T-helper 1 cell (primary cell): ENCODE data around the gene MCU.
"Not testable (repeated sequence)": the region's sequence is repeated elsewhere in the genome, so short reads cannot be mapped to it uniquely, and the experiment has no call there.

Experiments used
- DNase-seq, 5 donors: peaks; one replicate each; pipeline ENCODE4 v3.0.0-alpha.2; 2012 to 2020

Gene MCU

DNA sequence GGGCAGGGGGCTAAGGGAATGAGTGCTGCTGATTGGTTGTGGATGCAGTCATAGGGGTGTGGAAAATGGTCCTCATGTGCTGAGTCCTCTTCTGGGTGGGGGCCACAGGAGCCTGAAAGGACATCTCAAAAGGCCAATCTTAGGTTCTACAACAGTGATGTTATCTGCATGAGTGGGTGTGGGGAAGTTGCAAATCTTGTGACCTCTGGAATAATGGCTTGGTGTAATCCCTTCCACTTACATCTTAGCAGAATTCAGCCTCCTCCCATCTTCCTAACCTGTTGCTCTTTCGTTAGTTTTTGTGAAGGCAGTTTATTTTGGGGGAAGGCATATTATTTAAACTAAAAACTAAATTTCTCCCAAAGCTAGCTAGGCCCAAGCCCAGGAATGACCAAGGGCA lies 159.6 kb downstream of the MCU start:
- DNase-seq, result no peak

DNA sequence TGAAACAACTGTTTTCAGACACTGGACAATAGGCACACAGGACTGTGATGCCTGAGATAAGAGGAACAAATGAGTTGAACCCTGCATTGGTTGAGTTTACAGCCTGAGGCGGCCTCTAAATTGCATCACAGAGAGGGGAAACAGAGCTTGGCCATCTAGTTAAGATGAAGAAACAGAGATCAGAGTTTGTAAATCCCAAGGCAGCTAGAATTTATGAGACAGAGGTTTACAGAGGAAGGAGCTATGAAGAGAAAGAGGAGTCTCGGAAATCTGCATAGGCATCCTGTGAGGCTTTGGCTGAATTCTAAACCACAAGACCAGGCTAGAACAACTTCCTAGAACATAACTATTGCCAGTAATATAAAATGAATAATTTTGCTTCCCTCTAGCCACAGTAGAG lies 160.6 kb downstream of the MCU start:
- no peak for DNase-seq

DNA sequence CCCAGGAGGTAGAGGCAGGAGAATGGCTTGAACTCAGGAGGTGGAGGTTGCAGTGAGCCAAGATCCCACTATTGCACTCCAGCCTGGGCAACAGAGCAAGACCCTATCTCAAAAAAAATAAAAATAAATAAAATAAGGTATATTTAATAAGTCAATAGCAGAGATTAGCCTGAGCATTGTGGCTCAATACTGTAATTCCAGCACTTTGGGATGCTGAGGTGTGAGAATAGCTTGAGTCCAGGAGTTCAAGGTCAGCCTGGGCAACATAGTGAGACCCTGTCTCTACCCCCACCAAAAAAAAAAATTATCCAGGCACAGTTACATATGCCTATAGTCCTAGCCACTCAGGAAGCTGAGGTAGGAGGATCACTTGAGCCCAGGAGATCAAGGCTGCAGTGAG lies 163.2 kb downstream of the MCU start:
- DNase-seq, result no peak

DNA sequence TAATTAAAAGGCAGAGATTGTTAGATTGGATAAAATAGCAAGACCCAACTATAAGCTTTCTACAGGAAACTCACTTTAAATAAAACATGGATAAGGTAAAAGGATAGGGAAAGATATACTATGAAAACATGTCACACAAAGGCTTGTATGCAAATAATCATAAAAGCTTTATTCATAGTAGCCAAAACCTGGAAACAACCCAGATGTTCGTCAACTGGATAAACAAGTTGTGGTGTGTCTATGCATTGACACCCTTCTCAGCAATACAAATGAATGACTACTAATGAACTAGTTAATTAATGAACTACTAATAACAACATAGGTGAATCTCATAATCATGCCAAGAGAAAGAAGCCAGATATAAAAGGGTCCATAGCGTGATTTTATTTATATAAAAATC lies 163.8 kb downstream of the MCU start:
- no peak for DNase-seq

DNA sequence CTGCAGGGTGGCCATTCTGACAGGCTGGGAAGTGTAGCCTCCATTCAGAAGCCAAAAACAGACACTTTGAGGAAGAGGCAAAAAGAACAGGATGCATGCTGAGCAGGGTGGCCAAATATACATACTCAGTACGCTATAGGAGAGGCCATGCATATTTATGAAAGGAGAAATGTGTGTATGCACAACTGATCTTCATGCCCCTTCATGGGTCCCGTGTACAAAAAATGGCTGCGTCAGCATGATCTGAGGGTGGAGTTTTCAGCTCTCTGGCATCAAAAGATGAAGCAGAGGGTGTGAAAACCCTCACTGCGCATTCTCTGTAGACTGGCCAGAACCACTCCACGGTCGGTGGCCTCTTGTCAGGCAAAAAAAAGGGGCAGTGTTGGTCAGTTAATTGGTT lies 166.1 kb downstream of the MCU start:
- DNase-seq, result no peak

DNA sequence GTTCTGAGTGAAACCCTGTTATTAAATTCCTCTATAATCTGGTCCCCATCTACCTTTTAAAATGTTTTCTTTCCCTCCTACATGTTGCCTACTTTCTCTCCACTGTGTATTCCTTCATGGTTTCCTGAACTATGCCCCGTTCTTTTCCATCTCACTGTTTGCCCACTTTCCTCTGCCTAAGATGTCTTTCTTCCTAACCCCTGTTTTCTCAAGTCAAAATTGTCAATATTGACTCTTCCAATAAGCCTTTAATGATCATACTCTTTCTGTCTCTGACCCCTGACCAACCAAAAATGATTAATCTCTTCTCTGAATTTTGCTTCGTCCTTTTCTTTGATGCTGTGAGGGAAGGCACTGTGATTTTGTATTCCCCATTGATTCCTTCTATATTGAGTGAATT lies 171.0 kb downstream of the MCU start:
- DNase-seq, result no peak

DNA sequence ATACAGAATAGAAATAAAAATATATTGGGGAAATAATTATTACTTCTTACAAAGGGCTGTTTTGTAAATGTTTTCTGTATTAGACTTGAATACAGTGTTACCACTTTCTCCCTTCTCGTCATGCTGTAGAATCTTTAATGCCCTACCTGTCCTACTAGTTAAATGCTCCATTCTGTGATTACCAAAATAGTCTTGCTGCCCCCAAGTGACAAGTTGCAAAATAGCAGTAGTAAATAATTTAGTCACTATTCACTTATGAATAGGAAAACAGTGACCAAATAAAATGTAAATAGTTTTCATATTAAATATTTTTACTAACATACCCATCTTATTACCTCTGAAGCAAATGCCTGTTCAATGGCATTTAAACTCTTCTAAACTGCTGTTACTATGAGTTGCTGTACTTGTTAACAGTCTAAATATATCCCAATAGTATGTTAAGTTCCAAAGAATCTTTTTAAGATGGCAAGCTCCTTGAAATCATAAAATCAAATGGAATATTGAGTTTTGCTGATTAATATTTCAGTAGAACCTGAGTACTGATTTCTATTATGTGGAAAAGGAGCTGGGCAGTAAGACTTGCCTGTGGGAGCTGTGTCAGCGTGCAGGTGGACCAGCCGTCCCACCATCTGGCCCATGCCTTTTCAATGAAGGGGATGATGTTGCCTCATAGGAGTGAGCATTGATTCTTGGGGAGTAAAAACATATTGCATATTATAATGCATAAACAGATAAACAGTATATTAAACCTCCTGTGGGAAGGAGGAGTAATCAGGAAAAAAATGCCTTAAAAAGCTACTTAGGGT lies 183.5 kb downstream of the MCU start:
- DNase-seq, result peak in 1 of 5 donors; percentile 20

DNA sequence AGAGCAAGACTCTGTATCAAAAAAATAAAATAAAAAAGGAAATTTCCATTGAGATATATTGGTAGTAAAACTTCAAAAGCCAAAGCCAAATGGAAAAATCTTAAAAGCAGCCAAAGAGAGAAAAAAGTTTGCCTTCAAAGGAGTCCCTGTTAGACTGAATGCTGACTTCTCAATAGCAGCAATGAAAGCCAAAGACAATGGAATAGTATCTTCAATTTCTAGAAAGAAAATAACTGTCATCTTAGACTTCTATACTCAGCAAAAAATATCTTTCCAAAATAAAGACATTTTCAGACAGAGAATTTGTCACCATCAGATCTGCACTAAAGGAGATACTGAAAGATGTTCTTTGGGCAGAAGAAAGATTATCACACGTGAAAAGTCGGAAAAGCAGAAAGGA lies 187.3 kb downstream of the MCU start:
- DNase-seq, result no peak

DNA sequence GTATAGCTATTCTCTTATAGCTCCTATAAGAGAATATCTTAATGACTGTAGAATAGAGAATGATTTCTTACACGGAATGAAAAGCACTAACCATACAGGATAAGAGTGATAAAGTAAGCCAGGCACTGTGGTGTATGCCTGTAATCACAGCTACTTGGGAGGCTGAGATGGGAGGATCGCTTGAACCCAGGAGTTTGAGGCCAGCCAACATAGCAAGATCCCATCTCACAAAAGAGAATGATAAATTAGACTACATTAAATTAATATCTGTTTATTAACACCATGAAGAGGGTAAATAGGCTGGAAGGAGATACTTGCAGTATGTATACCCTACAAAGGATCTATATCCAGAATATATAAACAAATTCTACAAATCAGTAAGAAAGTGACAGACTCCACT lies 189.3 kb downstream of the MCU start:
- DNase-seq, result no peak

DNA sequence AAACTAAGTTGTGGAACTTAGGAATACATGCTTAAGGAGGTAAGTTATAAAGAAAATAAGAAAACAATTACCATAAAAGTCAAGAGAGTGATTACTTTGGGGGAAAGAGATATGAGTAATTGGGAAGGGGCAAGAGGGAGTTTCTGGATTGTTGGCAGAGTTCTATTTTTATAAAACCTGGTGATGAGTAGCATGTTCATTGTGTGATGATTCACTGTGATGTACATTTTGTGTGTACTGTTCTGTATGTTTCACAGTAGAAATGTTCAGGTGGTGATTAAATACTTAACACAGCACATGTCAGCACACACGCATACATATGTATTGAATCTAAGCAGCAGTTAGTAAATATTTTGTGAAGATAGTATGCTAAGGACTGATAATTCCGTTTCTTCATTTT lies 191.9 kb downstream of the MCU start:
- DNase-seq, result no peak

DNA sequence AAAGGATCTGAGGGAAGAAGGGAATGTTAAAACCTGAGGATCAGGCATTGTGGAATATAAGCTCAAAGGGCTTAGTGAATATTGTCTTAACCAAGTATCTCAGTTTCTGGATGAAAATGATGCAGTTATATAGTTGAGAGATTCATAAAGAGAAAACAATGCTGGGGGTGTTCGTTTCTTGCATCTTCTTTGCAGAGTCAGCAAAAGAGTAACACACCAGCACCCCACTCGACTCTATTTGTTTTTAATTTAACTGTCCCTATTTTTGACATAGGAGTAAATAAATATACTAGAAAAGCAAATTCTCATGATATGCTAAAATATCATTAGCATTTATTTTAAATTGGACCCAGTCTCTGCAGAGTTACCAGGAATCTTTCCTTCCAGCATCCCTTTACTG lies 194.0 kb downstream of the MCU start:
- DNase-seq, result no peak

DNA sequence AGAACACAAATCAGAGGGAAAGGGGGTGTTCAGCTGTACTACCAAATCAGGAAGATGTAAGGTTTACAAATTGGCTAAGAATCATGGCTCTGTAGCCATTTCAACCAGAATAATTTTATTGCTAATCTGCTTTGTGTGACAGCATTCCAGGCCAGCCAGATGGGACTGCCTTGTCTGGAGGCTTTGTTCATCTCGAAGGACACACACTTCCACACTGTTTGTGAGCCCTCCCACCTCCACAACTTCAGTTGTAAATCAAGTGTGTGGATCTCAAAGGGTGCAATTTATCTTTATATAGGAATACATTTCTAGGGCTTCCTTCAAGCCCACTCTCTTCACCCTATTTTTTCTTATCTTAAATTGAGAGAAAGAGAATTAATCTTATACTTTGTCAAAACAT lies 194.7 kb downstream of the MCU start:
- no peak for DNase-seq

DNA sequence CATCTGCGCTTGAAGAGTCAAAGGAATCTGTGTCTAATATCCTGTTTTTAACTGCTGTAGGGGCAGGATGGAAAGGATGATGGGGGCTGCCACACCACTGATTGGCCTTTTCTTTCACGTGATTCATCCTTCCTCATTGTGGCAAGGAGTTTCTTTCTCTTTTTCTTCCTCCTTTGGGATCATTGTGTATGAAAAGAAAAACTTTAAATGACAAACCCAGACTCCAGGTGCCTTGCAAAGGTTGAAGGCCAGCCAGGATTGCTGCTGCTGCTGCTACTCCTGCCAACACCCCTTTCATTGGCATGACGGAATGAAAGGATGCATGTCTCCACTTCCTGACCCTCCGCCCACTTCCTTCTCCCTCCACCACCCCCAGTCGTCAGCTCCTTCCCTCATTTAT lies 195.1 kb downstream of the MCU start:
- DNase-seq, result no peak

DNA sequence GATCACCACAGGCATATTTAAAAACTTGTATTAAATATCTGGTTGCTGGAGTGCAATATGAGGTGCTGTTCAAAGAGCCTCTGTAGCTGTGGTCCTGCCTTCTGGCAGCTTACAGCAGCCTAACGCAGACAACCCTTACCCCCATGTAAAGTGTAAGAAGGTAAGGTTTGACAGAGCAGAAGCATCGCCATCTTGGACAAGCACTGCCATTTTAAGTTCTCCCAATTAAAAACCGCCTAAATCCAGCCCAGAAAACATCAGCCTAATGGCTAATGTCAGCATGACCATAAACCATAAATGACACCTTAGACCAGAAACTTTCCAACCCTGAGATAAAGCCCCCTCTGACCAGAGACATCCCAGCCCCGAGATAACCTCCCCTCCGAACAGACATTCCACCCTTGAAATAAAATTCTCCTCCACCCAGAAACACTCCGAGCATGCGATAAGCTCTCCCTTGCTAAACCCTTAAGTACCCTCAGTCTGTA lies 196.3 kb downstream of the MCU start:
- DNase-seq, result no peak

DNA sequence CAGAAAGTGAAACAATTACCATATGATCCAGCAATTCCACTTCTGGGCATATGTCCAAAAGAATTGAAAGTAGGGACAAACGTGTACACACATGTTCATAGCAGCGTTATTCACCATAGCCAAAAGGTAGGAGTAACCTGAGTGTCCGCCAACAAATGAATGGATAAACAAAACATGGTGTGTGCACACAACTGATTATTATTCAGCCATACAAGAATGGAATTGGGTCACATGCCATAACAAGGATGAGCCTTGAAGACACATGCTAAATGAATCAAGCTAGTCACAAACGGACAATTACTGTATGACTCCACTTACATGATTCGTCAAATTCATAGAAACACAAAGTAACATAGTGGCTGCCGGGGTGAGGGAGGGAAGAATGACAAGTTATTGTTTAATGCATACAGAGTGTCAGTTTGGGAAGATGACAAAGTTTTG lies 197.5 kb downstream of the MCU start:
- no peak for DNase-seq

DNA sequence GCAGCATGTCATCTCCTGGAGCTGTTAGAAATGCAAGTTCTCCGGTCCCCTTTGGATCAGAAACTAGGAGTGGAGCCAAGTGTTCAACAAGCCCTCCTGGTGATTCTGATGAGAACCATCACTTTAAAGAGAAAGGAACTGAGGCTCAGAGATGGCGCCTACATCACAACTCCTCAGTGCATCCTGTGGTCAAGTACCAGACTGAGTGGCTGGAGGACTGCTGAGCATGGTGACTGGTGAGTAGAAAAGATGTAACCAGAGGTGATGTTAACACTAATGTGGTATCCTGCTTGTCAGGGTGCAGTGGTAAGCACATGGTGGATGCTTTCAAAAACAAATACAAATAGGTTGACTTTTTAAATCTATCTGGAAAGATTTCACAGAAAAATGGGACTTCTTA lies 198.1 kb downstream of the MCU start:
- DNase-seq, result no peak

DNA sequence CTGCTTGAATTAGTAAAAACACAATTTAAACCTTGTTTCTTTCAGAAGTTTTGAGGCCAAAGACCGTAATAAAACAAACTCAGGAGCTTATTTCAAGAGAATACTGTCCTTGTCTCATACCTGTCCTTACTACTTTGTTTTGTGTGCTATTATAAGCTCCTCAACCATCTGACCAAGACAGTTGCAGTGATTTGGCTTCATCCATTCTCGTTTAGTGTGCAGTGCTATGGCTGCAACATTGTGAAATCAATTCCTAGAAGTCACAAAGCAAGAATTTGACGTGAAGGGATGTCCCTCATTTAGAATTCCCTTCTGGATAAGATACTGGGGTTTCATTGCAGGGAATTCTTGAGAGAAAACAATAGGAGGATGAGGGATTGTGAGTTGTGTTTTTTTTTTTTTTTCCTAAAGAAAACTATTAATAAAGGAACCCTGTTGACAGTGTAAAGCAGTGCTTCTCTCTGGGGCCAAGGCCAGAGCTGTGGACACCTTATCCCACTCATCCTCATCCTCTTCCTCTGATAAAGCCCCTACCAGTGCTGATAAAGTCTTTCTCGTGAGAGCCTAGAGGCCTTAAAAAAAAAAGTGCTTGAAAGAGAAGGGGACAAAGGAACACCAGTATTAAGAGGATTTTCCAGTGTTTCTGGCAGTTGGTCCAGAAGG lies 201.3 kb downstream of the MCU start, which contains the start of gene OIT3:
Gene OIT3 (plus strand): TSS at position 604 of the 663 bp plus-strand sequence. CDS start 60 bp downstream, outside the sequence.
- no peak for DNase-seq

DNA sequence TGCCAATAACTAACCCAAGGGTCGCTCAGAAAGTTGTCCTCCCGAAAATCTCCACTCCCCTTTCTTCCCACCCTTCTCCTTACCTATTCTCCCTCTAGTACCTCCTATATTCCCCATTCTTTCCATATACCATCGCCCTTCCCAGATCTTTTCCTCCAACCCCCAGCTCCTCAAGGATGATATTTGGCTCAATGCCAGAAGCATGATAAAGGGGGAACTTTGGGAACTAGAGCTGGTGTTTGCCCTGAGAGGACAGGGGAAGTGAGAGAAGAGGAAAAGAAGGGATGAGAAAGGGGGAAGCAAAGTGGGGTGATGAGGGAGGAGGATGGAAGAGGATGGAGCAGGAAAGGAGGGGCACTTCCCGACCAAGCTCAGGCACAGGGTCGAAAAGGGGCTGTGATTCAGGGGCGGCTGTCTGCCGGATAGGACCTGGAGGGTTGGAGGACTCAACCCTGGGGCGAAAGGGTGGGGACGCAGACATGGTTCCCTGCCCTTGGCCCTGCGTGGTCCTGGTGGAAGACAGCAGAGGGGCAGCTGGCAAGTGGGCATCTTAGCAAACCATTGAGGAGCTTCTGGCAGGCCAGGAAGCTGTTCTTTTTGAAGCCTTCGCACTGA lies 203.4 kb downstream of the MCU start:
- no peak for DNase-seq

DNA sequence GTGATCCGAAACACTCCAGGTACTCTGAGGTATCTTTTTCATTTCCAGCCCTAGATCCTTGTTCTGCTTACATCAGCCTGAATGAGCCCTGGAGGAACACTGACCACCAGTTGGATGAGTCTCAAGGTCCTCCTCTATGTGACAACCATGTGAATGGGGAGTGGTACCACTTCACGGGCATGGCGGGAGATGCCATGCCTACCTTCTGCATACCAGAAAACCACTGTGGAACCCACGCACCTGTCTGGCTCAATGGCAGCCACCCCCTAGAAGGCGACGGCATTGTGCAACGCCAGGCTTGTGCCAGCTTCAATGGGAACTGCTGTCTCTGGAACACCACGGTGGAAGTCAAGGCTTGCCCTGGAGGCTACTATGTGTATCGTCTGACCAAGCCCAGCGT lies 206.7 kb downstream of the MCU start:
- DNase-seq, result no peak

DNA sequence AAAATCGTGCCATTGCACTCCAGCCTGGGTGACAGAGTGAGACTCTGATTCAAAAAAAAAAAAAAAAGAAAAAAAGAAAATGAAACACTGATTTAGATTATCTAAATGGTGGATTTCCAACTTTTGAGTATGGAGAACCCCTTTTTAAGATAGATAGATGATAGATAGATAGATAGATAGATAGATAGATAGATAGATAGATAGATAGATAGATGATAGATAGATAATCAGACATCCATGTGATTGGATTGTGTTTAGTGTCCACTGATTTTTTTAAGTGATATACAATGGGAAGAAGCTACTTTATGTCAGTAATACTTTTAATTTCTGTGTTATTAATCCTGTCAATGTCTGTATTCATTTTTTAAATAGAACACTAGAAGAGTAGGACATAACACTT lies 207.6 kb downstream of the MCU start:
- DNase-seq, result no peak

DNA sequence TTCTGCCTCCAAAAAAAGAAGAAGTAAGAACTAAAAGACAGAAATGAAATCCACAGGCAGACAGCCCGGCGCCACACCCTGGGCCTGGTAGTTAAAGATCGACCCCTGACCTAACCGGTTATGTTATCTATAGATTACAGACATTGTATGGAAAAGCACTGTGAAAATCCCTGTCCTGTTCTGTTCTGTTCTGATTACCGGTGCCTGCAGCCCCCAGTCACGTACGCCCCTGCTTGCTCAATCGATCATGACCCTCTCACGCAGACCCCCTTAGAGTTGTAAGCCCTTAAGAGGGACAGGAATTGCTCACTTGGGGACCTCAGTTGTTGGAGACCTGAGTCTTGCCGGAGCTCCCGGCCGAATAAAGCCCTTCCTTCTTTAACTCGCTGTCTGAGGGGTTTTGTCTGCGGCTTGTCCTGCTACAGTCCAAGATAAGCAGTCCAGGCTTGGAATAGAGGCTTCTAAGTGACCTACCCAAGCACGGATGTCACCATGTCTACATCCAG lies 212.1 kb downstream of the MCU start:
- DNase-seq, result not testable (repeated sequence)

DNA sequence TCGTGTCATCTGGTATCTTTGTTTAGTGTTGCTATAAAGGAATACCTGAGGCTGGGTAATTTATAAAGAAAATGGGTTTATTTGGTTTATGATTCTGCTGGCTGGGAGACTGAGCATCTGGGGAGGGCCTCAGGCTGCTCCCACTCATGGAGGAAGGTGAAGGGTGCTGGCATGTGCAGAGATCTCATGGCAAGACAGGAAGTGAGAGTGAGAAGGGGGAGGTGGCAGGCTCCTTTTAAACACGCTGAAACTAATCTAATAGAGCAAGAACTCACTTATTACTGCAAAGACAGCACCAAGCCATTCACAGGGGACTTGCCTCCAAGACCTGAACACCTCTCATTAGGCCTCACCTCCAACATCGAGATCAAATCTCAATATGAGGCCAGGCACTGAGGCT lies 212.9 kb downstream of the MCU start:
- DNase-seq, result no peak

DNA sequence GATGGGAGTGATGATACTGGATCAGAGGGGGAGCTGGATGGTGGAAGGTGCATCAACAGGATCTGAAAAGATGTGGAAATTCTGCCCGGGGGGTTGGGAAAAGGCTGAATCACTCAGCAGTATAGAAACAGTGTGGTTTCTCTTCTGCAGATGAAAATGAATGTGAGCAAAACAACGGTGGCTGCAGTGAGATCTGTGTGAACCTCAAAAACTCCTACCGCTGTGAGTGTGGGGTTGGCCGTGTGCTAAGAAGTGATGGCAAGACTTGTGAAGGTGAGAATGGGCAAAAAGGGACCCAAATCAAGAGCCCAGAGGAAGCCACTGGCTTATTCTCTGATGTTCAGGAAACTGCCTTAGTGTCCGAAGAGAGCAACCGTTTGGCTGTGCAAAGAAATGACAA lies 214.5 kb downstream of the MCU start:
- no peak for DNase-seq

DNA sequence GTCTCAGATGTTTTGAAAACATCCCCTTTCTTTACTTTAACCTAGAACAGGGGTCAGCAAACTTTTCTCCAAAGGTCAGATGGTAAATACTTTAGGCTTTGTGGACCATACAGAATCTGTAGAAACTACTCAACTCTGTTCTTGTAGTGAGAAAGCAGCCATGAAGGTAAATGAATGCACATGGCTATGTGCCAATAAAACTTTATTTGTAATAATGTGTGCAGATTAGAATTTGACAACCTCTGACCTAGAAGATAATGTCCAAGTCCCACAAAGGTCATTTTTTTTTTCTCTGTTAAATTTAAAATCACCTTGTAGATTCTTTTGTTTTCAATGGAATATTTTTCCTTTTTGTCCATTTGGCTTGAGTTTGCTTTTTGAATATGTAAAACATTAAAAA lies 218.8 kb downstream of the MCU start:
- DNase-seq, result no peak
